ENCODE measurements around the gene NAALAD2. TPM values are rescaled to one million over a fixed set of nuclear protein-coding genes. Genes with fewer than 3 reads are reported as not detected.
"Not testable (repeated sequence)": the region's sequence is repeated elsewhere in the genome, so short reads cannot be mapped to it uniquely, and the experiment has no call there.

The NAALAD2 gene
- total RNA-seq, 1 donor from 2014 or later: not detected

- intact Hi-C loops (cut with micrococcal nuclease): not testable (repeated sequence)
Observed at GRCh38 chr11:90239967-90240636, 105.6 kb downstream of the NAALAD2 start.

GRCh38 chr11:90241414-90241813, 107.0 kb downstream of the NAALAD2 start:
- intact Hi-C loops (cut with micrococcal nuclease): no loop called here

Other genes starting within 250 kb of the NAALAD2 start
- gene TRIM49D1, start 212.4 kb upstream of the NAALAD2 start, total RNA-seq: not detected in 2 replicates
- gene TRIM49D2, start 210.6 kb upstream of the NAALAD2 start, total RNA-seq: not detected in 2 replicates
- gene TRIM64, start 168.6 kb upstream of the NAALAD2 start, total RNA-seq: not detected in 2 replicates
- gene TRIM49C, start 103.6 kb upstream of the NAALAD2 start, total RNA-seq: not detected in 2 replicates
- not detected in 2 replicates for gene UBTFL1, start 48.7 kb upstream of the NAALAD2 start, total RNA-seq
- gene CHORDC1, start 88.4 kb downstream of the NAALAD2 start, total RNA-seq: 76.6 and 80.7 TPM in 2 replicates

Data from T-helper 2 cell treated with Interferon-gamma antibody and Interleukin-4, amounts not matched to agents 100 ng/mL and 5 ng/mL, for 36 hours (primary cell).